DMS153 treated with DMSO at 0.1 percent for 48 hours (cell line): ENCODE results near the gene SNW1.
"Not testable (repeated sequence)": the region's sequence is repeated elsewhere in the genome, so short reads cannot be mapped to it uniquely, and the experiment has no call there.

ENCODE experiments used
- DNase-seq: peaks from one replicate; lab custom pipeline; 2025; ENCODE audit not compliant: unreplicated experiment; lab: John Stamatoyannopoulos, UW

SNW1 gene

GRCh38 chr14:77752266-77752665, 8.7 kb downstream of the SNW1 start:
- no peak for DNase-seq

- not testable (repeated sequence) for DNase-seq
These were observed 13.5 kb downstream of the SNW1 start for GRCh38 chr14:77747425-77747824.

- DNase-seq, result no peak
These were observed 14.8 kb downstream of the SNW1 start for GRCh38 chr14:77746064-77746702.

- no peak for DNase-seq
These were observed 19.5 kb downstream of the SNW1 start for GRCh38 chr14:77741438-77741837.

GRCh38 chr14:77738559-77739250, 22.3 kb downstream of the SNW1 start:
- no peak for DNase-seq

GRCh38 chr14:77730976-77731497, 29.9 kb downstream of the SNW1 start:
- DNase-seq, result no peak

- DNase-seq, result no peak
These were observed 38.7 kb downstream of the SNW1 start for GRCh38 chr14:77722301-77722700.

- DNase-seq, result no peak
These were observed 39.5 kb downstream of the SNW1 start for GRCh38 chr14:77721437-77721836.

- no peak for DNase-seq
These were observed 43.2 kb downstream of the SNW1 start for GRCh38 chr14:77717608-77718305.

GRCh38 chr14:77714926-77715325, 46.0 kb downstream of the SNW1 start:
- no peak for DNase-seq

- no peak for DNase-seq
These were observed 50.6 kb downstream of the SNW1 start for GRCh38 chr14:77710364-77710763.

GRCh38 chr14:77709412-77709811, 51.5 kb downstream of the SNW1 start:
- no peak for DNase-seq

GRCh38 chr14:77708749-77709148, 52.2 kb downstream of the SNW1 start:
- no peak for DNase-seq

- DNase-seq, result peak; percentile 65
These were observed 53.1 kb downstream of the SNW1 start, which contains the start of the genes ALKBH1 and SLIRP for GRCh38 chr14:77707724-77708408. ALKBH1 (minus strand) TSS chr14:77708023; CDS start chr14:77708004, 19 bp downstream. SLIRP (plus strand) TSS chr14:77708103; CDS start chr14:77708112, 9 bp downstream.

- DNase-seq, result peak; percentile 9
These were observed 53.6 kb downstream of the SNW1 start for GRCh38 chr14:77707355-77707723.

GRCh38 chr14:77691259-77691658, 69.7 kb downstream of the SNW1 start:
- no peak for DNase-seq

GRCh38 chr14:77682158-77682553, 78.8 kb downstream of the SNW1 start:
- no peak for DNase-seq

- DNase-seq, result peak; percentile 11
These were observed 79.5 kb downstream of the SNW1 start for GRCh38 chr14:77681196-77682157.

GRCh38 chr14:77674931-77675330, 86.0 kb downstream of the SNW1 start:
- DNase-seq, result no peak

- no peak for DNase-seq
These were observed 87.8 kb downstream of the SNW1 start for GRCh38 chr14:77673193-77673592.
